GM19238 (cell line): Measurements from ENCODE around the gene DOCK7.
"Not testable (repeated sequence)": the region's sequence is repeated elsewhere in the genome, so short reads cannot be mapped to it uniquely, and the experiment has no call there.

Experiments used
- DNase-seq: peaks from one replicate; pipeline ENCODE4 v3.0.0; 2011; ENCODE audit warnings: low spot score; ENCODE audit not compliant: insufficient read length

Gene DOCK7

GRCh38 chr1:62613890-62614289 is 74.3 kb downstream of the DOCK7 start:
- DNase-seq = no peak

DNA sequence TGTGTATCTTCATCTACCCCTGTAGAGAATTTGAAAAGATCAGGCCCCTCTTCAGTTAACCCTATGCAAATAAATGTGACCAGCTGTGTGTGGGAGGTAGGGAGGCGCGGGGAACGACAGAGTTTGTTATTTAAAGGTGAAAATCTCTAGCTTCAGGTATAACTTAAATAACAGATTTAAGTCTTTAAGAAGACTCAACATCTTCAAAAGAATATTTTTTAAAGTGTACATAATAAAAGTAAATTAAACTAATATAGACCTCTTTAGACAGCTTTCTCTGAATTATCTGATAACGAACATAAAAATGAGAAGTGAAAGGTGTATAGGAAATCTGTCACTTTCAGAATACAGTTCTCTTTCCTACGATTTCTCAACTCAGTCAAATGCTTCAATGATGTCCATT is 74.9 kb downstream of the DOCK7 start:
- no peak for DNase-seq

GRCh38 chr1:62612770-62613169 is 75.4 kb downstream of the DOCK7 start:
- no peak for DNase-seq

GRCh38 chr1:62610588-62610987 is 77.6 kb downstream of the DOCK7 start:
- DNase-seq = not testable (repeated sequence)

GRCh38 chr1:62608905-62609304 is 79.3 kb downstream of the DOCK7 start:
- no peak for DNase-seq

DNA sequence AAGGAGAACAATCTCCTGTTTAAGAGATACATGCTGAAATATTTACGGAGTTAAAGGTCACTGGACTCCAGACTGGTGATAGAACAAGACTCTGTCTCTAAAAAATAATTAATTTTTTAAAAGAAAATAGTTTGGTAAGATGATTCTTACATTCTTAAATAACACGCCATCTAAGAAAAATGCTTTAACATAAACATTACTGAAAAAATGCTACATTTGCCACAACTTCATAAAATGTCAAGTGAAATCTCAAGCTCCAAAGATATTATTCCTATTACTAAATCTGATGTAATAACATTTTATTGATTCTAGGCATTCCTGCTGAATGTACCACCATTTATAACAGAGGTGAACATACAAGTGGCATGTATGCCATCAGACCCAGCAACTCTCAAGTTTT is 86.7 kb downstream of the DOCK7 start:
- DNase-seq = no peak

- no peak for DNase-seq
These were observed 89.1 kb downstream of the DOCK7 start for GRCh38 chr1:62599044-62599443.

GRCh38 chr1:62597281-62597680 is 90.9 kb downstream of the DOCK7 start, which contains the start of gene ANGPTL3:
ANGPTL3 (plus strand) TSS chr1:62597520; CDS start chr1:62597567, 47 bp downstream.
- no peak for DNase-seq

- no peak for DNase-seq
These were observed 92.5 kb downstream of the DOCK7 start for GRCh38 chr1:62595647-62596046.

GRCh38 chr1:62593825-62594394 is 94.3 kb downstream of the DOCK7 start:
- DNase-seq = no peak

GRCh38 chr1:62590970-62591368 is 97.2 kb downstream of the DOCK7 start:
- no peak for DNase-seq

GRCh38 chr1:62590255-62590969 is 97.8 kb downstream of the DOCK7 start:
- no peak for DNase-seq

GRCh38 chr1:62589321-62589720 is 98.9 kb downstream of the DOCK7 start:
- DNase-seq = no peak

GRCh38 chr1:62588000-62588399 is 100.2 kb downstream of the DOCK7 start:
- no peak for DNase-seq

- DNase-seq = no peak
These were observed 102.6 kb downstream of the DOCK7 start for GRCh38 chr1:62585469-62586155.

- DNase-seq = no peak
These were observed 114.5 kb downstream of the DOCK7 start for GRCh38 chr1:62573675-62574074.

DNA sequence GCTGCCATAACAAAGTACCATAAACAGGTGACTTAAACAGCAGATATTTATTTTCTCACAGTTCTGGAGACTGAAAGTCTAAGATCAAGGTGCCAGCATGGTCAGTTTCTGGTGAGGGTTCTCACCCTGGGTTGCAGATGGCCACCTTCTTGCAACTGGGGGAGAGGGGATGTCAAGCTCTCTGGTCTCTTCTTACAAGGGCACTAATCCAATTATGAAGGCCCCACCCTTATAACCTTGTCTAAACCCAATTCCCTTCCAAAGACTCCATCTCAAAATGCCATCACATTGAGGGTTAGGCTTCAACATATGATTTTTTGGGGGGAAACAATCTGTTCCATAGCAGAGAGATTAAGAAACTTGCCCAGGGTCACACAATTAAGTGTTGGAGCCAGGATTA is 115.7 kb downstream of the DOCK7 start:
- no peak for DNase-seq

DNA sequence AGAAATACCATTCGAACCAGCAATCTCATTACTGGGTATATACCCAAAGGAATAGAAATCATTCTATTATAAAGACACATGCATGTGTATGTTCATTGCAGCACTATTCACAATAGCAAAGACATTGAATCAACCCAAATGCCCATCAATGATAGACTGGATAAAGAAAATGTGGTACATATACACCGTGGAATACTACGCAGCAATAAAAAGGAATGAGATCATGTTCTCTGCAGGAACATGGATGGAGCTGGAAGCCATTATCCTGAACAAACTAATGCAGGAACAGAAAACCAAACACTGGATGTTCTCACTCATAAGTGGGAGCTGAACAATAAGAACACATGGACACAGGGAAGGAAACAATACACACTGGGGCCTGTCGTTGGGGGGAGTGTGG is 116.7 kb downstream of the DOCK7 start:
- not testable (repeated sequence) for DNase-seq

- DNase-seq = not testable (repeated sequence)
These were observed 120.3 kb downstream of the DOCK7 start for GRCh38 chr1:62567926-62568325.

- not testable (repeated sequence) for DNase-seq
These were observed 121.0 kb downstream of the DOCK7 start for GRCh38 chr1:62567182-62567581.

DNA sequence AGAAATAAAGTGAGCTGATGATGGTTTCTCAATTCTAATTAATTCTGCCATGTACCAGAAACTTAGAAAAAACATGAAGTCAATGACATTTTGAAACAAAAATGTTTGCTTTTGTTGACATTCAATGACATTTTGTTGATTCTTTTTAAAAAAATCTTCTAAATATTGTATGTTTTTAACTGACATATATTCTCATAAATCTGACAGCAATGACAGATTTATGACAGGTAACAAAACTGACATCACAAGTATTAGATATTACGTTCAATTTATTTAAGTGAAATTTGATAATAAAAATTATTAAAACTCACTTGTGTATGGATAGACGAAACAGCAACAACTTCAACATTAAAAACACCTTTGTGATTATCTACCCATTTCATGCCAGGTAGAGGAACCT is 126.9 kb downstream of the DOCK7 start:
- DNase-seq = no peak

DNA sequence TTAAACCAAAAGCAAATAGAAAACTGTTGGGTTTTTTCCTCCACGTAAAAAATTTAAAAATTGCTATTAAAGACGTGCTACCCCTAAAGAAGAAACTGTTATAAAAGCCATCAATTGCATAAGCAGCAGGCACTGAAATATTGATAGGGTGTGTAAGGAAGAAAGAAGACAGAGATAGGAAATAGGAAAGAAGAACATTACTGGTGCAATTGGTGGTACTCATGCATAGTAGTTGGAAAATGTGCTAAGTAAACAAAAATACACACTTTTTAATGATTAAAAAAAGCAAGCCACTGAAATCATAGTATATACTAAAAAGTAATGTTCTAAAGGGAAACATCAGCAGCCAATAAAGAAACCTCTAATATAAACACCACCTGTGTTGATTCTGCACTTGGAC is 143.6 kb downstream of the DOCK7 start:
- no peak for DNase-seq

- DNase-seq = no peak
These were observed 147.1 kb downstream of the DOCK7 start for GRCh38 chr1:62541048-62541447.
